ENCODE measurements around the gene CHST15.
"Not testable (repeated sequence)": the region's sequence is repeated elsewhere in the genome, so short reads cannot be mapped to it uniquely, and the experiment has no call there.

The CHST15 gene

DNA sequence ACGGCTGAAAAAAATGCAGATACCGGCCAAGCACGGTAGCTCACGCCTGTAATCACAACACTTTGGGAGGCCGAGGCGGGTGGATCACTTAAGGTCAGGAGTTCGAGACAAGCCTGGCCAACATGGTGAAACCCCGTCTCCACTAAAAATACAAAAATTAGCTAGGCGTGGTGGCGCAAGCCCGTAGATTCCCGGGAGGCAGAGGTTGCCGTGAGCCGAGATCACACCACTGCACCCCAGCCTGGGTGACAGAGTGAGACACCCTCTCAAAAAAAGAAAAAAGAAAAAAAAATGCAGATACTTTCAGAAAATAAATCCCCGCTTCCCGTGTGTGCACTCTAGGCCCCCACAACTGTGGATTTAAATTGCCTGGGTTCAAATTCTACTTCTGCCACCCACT is 2.4 kb upstream of the CHST15 start:
- not testable (repeated sequence) for DNase-seq

- no peak for DNase-seq
Observed at GRCh38 chr10:124095096-124095495, 1.7 kb upstream of the CHST15 start.

- DNase-seq = no peak
Observed at GRCh38 chr10:124094419-124094785, 1.0 kb upstream of the CHST15 start.

DNA sequence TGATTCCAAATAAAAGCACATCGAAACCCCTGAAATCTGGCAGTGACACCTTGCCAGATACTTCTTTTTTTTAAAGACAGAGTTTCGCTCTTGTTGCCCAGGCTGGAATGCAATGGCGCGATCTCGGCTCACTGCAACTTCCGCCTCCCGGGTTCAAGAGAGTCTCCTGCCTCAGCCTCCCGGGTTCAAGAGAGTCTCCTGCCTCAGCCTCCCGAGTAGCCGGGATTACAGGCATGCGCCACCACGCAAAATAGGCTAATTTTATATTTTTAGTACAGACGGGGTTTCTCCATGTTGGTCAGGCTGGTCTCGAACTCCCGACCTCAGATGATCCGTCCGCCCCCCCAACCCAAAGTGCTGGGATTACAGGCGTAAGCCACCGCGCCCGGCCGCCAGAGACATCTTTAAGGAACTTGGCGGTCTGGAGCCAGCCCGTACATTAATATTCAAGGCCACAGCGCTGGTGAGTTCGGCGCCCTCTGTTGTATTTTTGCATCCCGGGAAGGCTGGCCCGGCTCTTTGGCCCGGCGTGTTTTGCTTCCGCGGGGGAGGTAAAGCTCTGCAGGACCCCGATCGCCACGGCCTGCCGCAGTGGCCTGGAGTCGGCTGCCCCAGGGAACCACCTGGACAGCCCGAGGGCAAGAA is 498 bp upstream of the CHST15 start:
- not testable (repeated sequence) for DNase-seq

DNA sequence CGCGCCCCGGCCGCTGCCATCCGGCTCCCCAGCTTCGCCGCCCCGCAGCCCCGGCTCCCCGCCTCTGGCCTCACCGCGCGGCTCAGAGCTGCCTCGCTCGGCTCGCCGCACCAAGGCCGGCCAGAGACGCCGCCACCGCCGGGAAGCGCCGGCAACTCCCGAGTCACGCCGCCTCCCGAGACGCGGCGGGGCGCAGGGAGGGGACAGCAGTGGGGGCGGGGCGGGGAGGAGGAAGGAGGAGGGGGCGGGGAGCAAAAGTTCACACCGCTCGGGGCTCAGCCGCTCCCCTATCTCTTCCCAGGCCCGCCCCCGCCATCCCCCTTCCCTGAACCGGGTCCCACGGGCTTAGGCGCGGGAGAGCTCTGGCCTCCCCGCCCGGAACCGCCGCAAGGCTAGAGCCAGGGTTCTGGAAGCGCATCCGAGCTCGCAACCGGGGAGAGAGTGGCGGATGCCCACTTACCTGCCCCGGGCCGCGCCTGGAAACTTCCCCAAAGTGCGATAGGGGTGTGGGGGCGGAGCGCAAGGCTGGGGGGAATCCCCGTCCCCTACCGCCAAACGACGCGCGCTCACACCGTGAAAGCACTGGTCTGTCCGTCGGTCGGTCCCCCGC is 1.0 kb downstream of the CHST15 start:
- DNase-seq = peak; percentile 32

DNA sequence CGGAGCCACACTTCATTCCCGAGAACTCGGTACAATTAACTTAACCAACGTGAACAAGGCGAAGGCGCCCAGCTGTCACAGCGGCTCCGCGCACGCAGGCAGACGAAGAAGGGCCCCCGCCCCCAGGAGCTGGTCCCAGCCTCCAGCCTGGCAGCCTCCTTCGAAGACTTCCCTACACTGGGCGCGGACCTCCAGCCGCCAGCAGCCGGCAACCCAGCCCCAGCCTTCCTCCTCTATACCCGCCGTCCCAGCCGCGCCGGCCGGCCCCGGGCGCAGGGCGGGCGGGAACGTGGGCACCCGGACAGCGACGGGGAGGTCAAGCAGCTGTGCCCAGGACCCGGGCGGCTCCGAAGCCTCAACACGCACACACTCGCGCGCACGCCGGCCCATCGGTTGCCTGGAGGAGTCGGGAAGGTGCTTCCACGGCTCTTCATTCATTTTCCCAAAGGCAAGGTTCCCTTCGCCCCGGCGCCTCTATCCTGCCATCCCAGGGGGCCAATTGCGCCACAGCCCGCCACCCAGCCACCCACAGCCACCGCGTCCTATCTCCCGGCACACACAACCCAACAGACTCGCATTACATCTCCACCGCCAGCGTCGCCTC is 1.6 kb downstream of the CHST15 start:
- no peak for DNase-seq

DNA sequence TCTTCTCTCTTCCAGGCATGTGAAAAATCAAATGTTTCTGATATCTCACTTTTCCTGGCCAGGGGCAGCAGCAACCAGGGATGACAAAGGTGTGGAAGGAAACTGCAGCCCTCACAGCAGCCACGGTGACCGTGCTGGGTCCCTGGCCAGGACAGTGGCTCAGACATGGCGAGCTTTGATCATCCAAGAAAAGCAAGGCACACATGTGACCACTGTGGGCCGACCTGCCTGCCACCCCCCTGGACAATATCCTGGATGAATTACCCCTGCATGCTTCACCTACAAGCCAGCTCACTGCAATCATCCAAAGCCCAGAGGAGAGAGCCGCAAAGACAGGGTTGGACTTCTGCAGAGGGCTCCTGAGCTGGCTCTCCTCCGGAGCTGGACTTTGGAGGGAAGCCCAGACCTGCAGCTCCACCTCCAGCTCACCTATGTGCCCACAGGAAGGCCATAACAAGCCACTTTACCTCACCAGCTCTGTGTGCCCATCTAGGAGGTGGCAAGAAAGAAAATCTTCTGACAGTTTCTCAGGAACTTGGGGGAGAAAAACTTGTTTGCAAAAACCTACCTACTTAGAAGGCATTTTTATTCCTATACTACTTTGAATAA is 2.7 kb downstream of the CHST15 start:
- DNase-seq = no peak

- DNase-seq = no peak
Observed at GRCh38 chr10:124089859-124090258, 3.5 kb downstream of the CHST15 start.

GRCh38 chr10:124088915-124089314 is 4.5 kb downstream of the CHST15 start:
- no peak for DNase-seq

DNA sequence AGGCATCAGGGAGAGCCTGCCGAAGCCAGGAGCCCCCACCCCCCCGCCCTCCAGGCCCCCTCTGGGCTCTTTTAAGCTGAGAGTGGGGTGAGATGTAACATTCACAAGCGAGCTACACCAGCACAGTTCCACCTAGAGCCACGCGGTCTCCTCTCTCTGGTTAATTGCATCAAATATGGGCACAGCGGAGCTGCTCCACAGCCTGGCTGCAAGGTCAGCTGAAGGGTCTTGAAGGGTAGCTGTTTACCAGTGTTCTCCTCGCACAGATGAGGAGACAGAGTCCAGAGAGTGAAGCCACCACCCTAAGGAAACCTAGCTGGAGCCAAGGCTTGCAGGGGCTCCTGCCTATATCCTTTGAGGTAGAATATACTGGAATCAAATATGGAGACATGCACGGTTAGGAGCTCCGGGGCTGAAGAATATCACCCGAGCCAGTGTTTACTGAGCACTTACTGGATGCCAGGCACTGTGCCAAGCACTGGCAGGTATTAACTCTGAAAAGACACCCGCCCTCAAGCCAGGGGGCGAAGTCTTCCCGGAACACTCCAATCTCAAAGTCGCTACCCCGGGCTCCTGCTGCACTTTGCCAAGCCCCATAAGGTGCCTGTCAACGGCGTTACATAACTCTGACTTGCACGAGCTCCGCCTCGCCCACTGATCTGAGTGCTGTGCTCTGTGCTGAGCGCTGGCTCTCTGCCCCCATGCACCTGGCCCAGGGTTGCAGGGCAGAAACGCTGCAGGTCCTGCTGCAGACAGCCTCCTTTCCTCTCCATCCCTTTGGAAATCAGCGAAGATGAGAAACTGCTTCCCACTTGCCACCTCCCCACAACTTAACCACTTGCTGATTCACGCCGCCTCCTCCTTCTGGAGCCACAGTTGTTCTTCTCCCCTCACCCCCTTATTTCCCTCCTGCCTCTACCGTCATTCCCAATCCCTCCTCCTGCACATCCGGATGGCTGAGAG is 5.4 kb downstream of the CHST15 start:
- DNase-seq = no peak

- DNase-seq = no peak
Observed at GRCh38 chr10:124086787-124087671, 6.4 kb downstream of the CHST15 start.

DNA sequence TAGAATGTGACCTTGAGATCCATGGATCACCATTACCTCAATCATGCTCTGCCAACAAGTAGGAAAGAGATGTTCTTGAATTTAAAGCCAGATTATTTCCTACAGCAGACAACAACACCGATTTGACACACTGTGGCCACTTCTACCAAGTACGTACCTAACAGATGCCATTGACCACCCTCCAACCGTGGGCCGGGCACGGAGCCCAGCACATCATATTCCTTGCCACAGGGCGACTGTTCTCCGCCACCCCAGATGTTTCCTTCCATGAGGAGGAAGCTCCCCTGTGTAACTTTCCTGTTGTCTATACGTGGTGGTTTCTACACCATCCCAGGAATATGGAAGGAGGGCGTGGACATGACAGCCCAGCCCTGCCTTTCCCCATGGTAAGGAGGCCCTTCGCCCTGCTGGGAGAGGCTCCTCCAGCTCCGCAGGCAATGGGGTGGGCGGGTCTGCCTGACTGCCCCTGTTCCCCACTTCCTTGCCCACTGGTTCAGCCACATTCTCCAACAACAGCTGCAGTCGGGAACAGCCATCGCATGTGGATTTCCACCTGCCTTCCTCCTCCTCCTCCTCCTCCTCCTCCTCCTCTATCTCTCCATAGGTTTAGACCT is 7.2 kb downstream of the CHST15 start:
- DNase-seq = no peak

DNA sequence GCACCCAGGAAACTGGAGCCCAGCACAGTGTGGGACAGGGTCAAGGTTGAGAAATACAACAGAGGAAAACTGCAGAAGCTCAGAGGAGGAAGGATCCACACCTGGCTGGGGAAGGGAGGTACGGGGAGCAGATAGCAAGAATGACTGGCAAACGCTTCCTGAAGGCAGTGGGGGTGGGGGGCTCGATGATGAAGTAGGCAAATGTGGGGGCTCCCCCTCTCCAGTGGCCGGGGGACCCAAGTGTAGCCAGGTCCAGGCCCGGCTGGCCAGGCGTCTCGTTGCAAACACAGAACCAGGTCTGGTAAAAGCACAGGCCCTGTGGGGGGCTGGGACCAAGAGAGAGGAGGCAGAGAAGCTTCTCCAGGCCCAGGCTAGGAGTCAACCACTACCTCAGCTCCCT is 7.7 kb downstream of the CHST15 start:
- DNase-seq = no peak

- no peak for DNase-seq
Observed at GRCh38 chr10:124084708-124085107, 8.7 kb downstream of the CHST15 start.

DNA sequence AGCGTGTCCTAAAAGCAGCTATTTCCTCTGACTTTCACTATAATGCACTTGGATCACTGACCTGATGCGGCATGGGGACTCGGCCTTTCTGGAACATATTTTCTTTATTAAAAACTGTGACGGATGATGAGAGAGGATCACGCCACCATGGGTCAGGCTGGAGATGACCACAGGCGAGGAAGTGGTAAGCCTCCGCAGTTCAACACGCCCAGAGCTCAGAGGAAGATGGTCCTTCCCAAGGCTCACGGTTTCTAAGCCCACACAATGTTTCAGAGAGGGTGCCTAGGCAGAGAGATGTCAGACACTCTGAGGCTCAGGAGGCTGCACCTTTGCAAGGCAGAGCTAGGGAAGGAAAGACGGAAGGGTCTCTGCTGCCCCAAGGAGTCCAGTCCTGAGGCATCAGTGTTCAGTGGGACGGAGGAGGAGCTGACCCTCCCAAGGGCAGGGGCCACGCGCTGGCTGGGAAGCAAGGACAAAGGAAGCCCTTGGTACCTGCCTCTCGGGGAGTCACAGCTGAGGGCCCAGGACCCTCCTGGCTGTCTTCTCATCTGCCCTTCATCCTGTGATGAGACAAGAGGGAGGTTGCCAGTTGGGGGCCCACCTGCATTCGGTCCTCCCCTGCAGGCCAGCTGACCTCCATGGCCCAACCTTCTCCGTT is 9.5 kb downstream of the CHST15 start:
- DNase-seq = no peak

- DNase-seq = no peak
Observed at GRCh38 chr10:124083047-124083739, 10.2 kb downstream of the CHST15 start.

DNA sequence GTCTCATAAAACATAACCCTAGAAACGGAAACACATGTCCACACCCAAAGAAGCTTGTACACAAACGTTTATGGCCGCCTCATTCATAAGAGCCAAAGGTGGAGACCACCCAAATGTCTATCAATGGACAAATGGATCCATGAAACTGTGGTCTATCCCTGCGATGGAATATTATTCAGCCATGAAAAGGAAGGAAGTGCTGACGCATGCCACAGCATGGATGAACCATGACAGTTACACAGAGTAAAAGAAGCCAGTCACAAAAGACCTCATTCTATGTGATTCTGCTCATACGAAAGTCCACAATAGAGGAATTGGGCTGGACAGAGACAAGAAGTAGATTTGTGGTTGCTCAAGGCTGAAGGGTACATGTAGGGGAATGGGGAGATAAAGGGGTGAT is 10.8 kb downstream of the CHST15 start:
- DNase-seq = no peak

DNA sequence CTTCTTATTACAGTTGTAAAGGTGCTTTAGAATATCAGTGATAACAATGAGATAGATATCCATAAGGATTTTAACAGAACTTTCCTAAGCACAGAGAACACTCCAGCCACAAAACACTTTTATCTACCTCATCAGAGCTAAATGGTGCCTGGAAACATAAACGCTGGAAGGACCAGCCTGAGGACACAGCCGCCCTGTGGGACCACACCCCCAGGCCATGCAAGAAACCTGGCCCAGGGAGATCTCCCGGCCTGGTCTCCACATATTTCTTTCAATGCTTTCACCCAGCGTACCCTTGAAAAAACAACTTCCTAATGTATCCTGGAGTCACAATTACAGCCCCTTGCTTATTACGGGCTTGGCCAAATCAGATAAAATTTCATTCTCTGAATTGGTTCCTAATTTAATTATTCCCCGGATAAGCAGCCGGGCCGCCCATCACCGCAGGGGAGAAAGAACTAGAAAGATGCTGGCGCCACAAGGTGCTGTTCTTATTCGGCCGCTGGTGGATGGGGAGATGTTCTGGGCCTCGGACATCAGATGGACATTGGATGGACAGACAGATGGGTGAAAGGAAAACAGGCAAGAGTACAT is 11.8 kb downstream of the CHST15 start:
- no peak for DNase-seq

GRCh38 chr10:124079864-124080263 is 13.5 kb downstream of the CHST15 start:
- DNase-seq = no peak

GRCh38 chr10:124078714-124079113 is 14.7 kb downstream of the CHST15 start:
- DNase-seq = no peak
